Measurements from ENCODE around the gene GABRD.

- no peak for TF ChIP-seq CTCF (IDR thresholded peaks at IDR 0.05; ENCODE audit: borderline replicate concordance, extremely low read depth, low read length, poor library complexity, severe bottlenecking)
- no peak for TF ChIP-seq EZH2 (IDR thresholded peaks at IDR 0.05; ENCODE audit: borderline replicate concordance, low read depth, low read length, severe bottlenecking)
Measured at GRCh38 chr1:2037314-2037979, 18.3 kb downstream of the GABRD start.
